Right lobe of liver (tissue), 6 donors: Measurements from ENCODE around the gene SERPINA1. TPM values are rescaled to one million over a fixed set of nuclear protein-coding genes. Genes with fewer than 3 reads are reported as not detected.
A peak's percentile ranks its signal among the peaks of the same experiment; 100 is the strongest.

Experiments used
- ATAC-seq, 4 donors: fragments of 200-7000 bp; cut with Tn5 transposase; one replicate each; pipeline ENCODE4 v1.9.1; 2020; ENCODE audit warnings: mild to moderate bottlenecking in 4 of 4, moderate library complexity in 4 of 4
- DNase-seq, 3 donors: peaks; one replicate each; pipeline ENCODE4 v3.0.0-alpha.2; 2020
- H3K27ac ChIP-seq, 3 donors: fragments of 200-600 bp; one replicate each; pipeline ENCODE4 v1.8.0; 2022
- H3K27me3 ChIP-seq, 2 donors: fragments of 200-600 bp; one replicate each; pipeline ENCODE4 v1.8.0; 2022
- H3K36me3 ChIP-seq, 4 donors: fragments of 200-600 bp; sonication (generic) in 1 of 4; one replicate each; pipeline versions ENCODE4 v1.5.1 to v1.8.0; 2017 to 2022; ENCODE audit warnings: control low read depth in 1 of 4
- H3K4me1 ChIP-seq, 4 donors: fragments of 200-600 bp; sonication (generic) in 1 of 4; one replicate each; pipeline versions ENCODE4 v1.5.1 to v1.8.0; 2017 to 2022; ENCODE audit warnings: control low read depth in 1 of 4
- H3K4me3 ChIP-seq, 3 donors: fragments of 200-600 bp; one replicate each; pipeline ENCODE4 v1.8.0; 2022
- H3K9me3 ChIP-seq, 4 donors: fragments of 200-600 bp; sonication (generic) in 1 of 4; one replicate each; pipeline versions ENCODE4 v1.5.1 to v1.8.0; 2017 to 2022; ENCODE audit warnings: control low read depth in 1 of 4
- POLR2A ChIP-seq: fragments of 450-650 bp; IDR thresholded peaks from one replicate; pipeline ENCODE4 v1.6.1; 2017; ENCODE audit warnings: antibody characterized with exemption, mild to moderate bottlenecking
- WGBS: methylation state at CpG from one replicate; pipeline ENCODE4 v1.1.6; 2018; ENCODE audit warnings: low coverage, low lambda C conversion rate; ENCODE audit not compliant: insufficient coverage; ENCODE audit errors: missing lambda C conversion rate; 5-methylcytosine and 5-hydroxymethylcytosine counted together
- intact Hi-C, 2 donors: fragments of 100-400 bp; cut with DNase I; formaldehyde crosslinking; loops; one replicate each; pipeline versions ENCODE4 v1.11.2 to v1.14.1; 2022
- total RNA-seq, 6 experiments: library from RNA; depleted of rRNA in 2 of 6; stranded (reverse); fragments of >200 nt in 2 of 6; fragmentation: NEBNext Ultra II Directional in 3 of 6; extraction: Animal tissue kit (Norgen Biotek cat#: 25700) in 3 of 6; gene quantifications; one replicate each; pipeline versions ENCODE4 v1.1.0 to v1.2.4, GENCODE V29; 2016 to 2023
- TF ChIP-seq, protein P1 (sequence below), 4 donors: fragments of 200-600 bp in 3 of 4; fragments of 450-650 bp in 1 of 4; IDR thresholded peaks; one replicate each; pipeline versions ENCODE4 v1.5.1 to v1.8.0; 2016 to 2022; ENCODE audit warnings: antibody characterized with exemption in 4 of 4, mild to moderate bottlenecking in 2 of 4
- donor health status: DM: no; HTN: yes; CAD: no.
- donor health status: DM: no; HTN: no; CAD: no.
- donor health status: DM: no; HTN: no; CAD: no.
- donor health status: DM: no; HTN: yes; CAD: no.
- donor health status: DM: no; HTN: yes; CAD: no.

Gene SERPINA1
- total RNA-seq, 6 experiments from 2014 or later, result 18,575 to 39,670 (median 31,917) TPM

DNA sequence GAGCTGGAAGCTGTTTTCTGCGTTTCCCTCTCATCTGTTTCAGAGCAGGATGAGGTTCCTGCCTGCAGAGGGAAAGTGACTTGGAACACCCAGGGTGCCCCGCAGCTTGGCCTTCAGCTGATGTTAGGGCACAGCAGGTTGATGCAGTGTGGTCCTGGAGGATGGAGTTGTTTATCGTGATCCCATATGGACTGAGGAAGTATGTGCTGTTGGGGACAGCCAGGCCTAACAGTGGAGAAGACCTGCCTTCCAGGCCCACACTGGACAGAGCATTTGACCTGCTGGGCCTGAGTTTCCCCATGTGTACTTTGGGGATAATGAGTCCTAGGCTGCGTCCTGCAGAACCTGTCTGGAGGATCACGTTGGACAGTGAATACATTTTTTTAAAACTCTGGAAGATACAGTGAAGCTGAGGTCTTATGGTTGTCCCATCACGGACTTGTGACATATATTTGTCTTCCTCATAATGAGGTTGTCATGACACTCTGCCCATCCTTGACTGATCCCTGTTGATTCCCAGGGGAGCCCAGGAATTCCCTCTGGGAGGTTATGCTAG, 12.8 kb downstream of the SERPINA1 start:
- ATAC-seq, result peak in 3 of 4 donors; percentile 0 to 37 (median 1)

GRCh38 chr14:94374749-94375260, 13.6 kb downstream of the SERPINA1 start:
- Histone ChIP-seq H3K27ac (peak overlapping the region in 2 of 3 donors; percentile 28 to 45), H3K4me1 (no peaks in the 10 kb centered on the region), H3K36me3 (peaks cover 0 to 25% (median 17%) of the 10 kb centered on the region in 4 donors), H3K4me3 (no peak overlapping the region), H3K27me3 (no peaks in the 10 kb centered on the region), H3K9me3 (no peaks in the 10 kb centered on the region)
- intact Hi-C loops, result loop anchor here in 1 of 2 donors (10.0 kb wide), 1 partner anchor 80 kb away; the partner anchor contains the start of gene SERPINA10
- WGBS, result 66% methylated on average over 3 of the region's 4 CpGs
- no peak for DNase-seq
- TF ChIP-seq, protein P1, sequence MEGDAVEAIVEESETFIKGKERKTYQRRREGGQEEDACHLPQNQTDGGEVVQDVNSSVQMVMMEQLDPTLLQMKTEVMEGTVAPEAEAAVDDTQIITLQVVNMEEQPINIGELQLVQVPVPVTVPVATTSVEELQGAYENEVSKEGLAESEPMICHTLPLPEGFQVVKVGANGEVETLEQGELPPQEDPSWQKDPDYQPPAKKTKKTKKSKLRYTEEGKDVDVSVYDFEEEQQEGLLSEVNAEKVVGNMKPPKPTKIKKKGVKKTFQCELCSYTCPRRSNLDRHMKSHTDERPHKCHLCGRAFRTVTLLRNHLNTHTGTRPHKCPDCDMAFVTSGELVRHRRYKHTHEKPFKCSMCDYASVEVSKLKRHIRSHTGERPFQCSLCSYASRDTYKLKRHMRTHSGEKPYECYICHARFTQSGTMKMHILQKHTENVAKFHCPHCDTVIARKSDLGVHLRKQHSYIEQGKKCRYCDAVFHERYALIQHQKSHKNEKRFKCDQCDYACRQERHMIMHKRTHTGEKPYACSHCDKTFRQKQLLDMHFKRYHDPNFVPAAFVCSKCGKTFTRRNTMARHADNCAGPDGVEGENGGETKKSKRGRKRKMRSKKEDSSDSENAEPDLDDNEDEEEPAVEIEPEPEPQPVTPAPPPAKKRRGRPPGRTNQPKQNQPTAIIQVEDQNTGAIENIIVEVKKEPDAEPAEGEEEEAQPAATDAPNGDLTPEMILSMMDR (IDR thresholded peaks at IDR 0.05), result no peak
- no peak for TF ChIP-seq POLR2A
- no peak for ATAC-seq

More for the DNA sequence above, 12.8 kb downstream of the SERPINA1 start:
- Histone ChIP-seq H3K36me3 (peaks cover 0 to 33% (median 23%) of the 10 kb centered on the region in 4 donors), H3K27me3 (no peaks in the 10 kb centered on the region), H3K4me3 (no peak overlapping the region), H3K9me3 (no peaks in the 10 kb centered on the region), H3K27ac (peak overlapping the region in 2 of 3 donors; percentile 26 to 45), H3K4me1 (no peaks in the 10 kb centered on the region)
- peak in 1 of 3 donors; percentile 59 for DNase-seq
- intact Hi-C loops, result loop anchor here in 1 of 2 donors (10.0 kb wide), 1 partner anchor 81 kb away; the partner anchor contains the start of gene SERPINA10
- 21% methylated on average over 4 of the region's 6 CpGs for WGBS
- TF ChIP-seq, protein P1 (IDR thresholded peaks at IDR 0.05), result peak in 1 of 4 donors; percentile 4
- TF ChIP-seq POLR2A, result peak; percentile 1

- Histone ChIP-seq H3K27me3 (no peaks in the 10 kb centered on the region), H3K36me3 (peaks cover 0 to 18% (median 11%) of the 10 kb centered on the region in 4 donors), H3K9me3 (no peaks in the 10 kb centered on the region), H3K4me3 (no peak overlapping the region), H3K4me1 (no peaks in the 10 kb centered on the region), H3K27ac (no peak overlapping the region)
- intact Hi-C loops, result loop anchor here in 1 of 2 donors (10.0 kb wide), 1 partner anchor 79 kb away; the partner anchor contains the start of gene SERPINA10
- no peak for ATAC-seq
- DNase-seq, result no peak
- 97% methylated on average over 4 of the region's 6 CpGs for WGBS
- TF ChIP-seq, protein P1 (IDR thresholded peaks at IDR 0.05), result no peak
- no peak for TF ChIP-seq POLR2A
Observed at GRCh38 chr14:94374116-94374515, 14.3 kb downstream of the SERPINA1 start.

DNA sequence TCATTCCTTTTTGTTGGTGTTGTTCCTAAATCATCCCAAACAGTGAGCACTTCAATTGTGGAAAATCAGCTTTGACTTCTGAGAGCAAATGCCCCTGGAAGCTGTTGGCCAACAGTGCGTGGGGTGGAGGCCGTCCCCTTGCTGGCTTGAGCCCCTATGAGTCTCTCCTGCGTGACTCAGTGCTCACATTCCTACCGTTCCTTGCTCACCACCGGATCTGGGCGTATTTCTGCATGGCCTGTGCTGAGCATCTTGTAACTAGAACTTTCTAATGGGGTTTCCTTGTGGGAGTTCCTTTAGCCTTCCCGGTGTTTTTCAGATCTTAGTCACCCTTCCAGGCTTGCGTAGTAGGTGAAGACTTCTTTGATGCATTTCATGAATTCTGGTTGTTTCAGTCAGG, 14.7 kb downstream of the SERPINA1 start:
- no peak for ATAC-seq
- WGBS, result 83% methylated on average over 8 of the region's 8 CpGs

More for the DNA sequence above, 14.7 kb downstream of the SERPINA1 start:
- H3K4me3 ChIP-seq, result no peak overlapping the region
- TF ChIP-seq, protein P1 (IDR thresholded peaks at IDR 0.05), result no peak
- TF ChIP-seq POLR2A, result no peak
- H3K27me3 ChIP-seq, result no peaks in the 10 kb centered on the region
- H3K4me1 ChIP-seq, result no peaks in the 10 kb centered on the region
- no peaks in the 10 kb centered on the region for H3K9me3 ChIP-seq
- intact Hi-C loops, result loop anchor here in 1 of 2 donors (10.0 kb wide), 1 partner anchor 79 kb away; the partner anchor contains the start of gene SERPINA10
- H3K36me3 ChIP-seq, result peaks cover 0 to 14% (median 9%) of the 10 kb centered on the region in 4 donors
- no peak overlapping the region for H3K27ac ChIP-seq
- DNase-seq, result no peak
